Body of pancreas (tissue), 4 donors: Measurements from ENCODE around the gene UBE2E1. TPM values are rescaled to one million over a fixed set of nuclear protein-coding genes. Genes with fewer than 3 reads are reported as not detected.

ENCODE experiments used
- ATAC-seq: fragments of 150-250 bp; one replicate; pipeline ENCODE4 v1.9.1; 2016
- DNase-seq, 4 donors: peaks; one replicate each; pipeline ENCODE4 v3.0.0-alpha.2; 2019
- H3K27ac ChIP-seq, 4 donors: fragments of 200-600 bp; sonication (generic); 1 replicate in 3 of 4; 2 replicates in 1 of 4; pipeline versions ENCODE4 v1.5.1 to v1.6.1; 2016 to 2019; ENCODE audit warnings: mild to moderate bottlenecking in 1 of 4, mixed read lengths in 1 of 4, moderate library complexity in 1 of 4
- H3K27me3 ChIP-seq, 2 donors: fragments of 200-600 bp; sonication (generic); one replicate each; pipeline ENCODE4 v1.6.0; 2016; ENCODE audit warnings: mild to moderate bottlenecking in 1 of 2
- H3K36me3 ChIP-seq, 2 donors: fragments of 200-600 bp; sonication (generic); replicated peaks in 1 of 2; 2 replicates each; pipeline ENCODE4 v1.5.1; 2016; ENCODE audit warnings: low read depth in 2 of 2; ENCODE audit not compliant: insufficient read depth in 1 of 2
- H3K4me1 ChIP-seq: fragments of 200-600 bp; sonication (generic); one replicate; pipeline ENCODE4 v1.6.0; 2016
- H3K4me3 ChIP-seq, 2 donors: fragments of 200-600 bp; sonication (generic); 1 replicate in 1 of 2; 2 replicates in 1 of 2; pipeline ENCODE4 v1.5.1; 2016 to 2019
- H3K9me3 ChIP-seq, 3 donors: fragments of 200-600 bp; sonication (generic); 1 replicate in 2 of 3; 2 replicates in 1 of 3; pipeline ENCODE4 v1.5.1; 2016
- POLR2A ChIP-seq, 3 donors: fragments of 450-650 bp; IDR thresholded peaks; one replicate each; pipeline ENCODE4 v1.6.1; 2016; ENCODE audit warnings: antibody characterized with exemption in 3 of 3, mild to moderate bottlenecking in 2 of 3
- WGBS, 2 donors: methylation state at CpG; one replicate each; pipeline ENCODE4 v1.1.5; 2017; 5-methylcytosine and 5-hydroxymethylcytosine counted together
- intact Hi-C: fragments of 100-400 bp; cut with DNase I; formaldehyde crosslinking; loops from one replicate; pipeline ENCODE4 v1.15.1; 2023
- total RNA-seq, 2 donors: library from RNA; depleted of rRNA; stranded (reverse); fragments of >200 nt; gene quantifications; one replicate each; pipeline ENCODE4 v1.1.0, GENCODE V29; 2016
- TF ChIP-seq, protein P1 (sequence below), 7 experiments: fragments of 450-650 bp in 4 of 7; fragments of 200-600 bp in 3 of 7; sonication (generic) in 3 of 7; IDR thresholded peaks; one replicate each; pipeline ENCODE4 v1.5.1; 2016 to 2019; ENCODE audit warnings: antibody characterized with exemption in 7 of 7

The UBE2E1 gene
- total RNA-seq, 2 donors from 2014 or later = 21.1 to 30.9 TPM

DNA sequence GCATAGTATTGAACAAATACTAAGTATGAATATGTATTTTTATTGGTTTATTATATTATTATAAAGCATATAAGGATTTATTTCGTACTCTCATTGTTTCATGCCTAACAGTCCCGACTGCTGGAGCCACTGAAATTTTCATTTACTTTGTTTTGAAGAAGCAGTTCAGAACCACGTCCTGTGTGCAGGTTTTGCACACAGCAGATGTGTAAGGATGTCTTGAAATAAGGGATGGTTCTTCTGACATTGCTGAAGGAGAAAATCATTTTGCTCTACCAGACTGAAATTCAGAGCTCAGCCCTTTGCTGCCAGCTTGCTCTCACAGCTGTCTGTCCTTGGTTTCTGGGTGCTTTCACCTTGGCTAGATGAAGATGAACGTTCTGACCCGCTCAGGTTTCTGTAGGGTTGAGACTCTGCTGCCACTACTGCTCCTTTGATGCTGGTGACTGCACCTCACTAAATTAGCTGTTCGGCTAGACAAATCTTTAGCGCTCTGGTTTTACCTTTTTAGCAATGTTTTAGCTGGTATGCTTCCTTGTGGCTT is 54.2 kb downstream of the UBE2E1 start:
- H3K36me3 ChIP-seq = no peaks in the 10 kb centered on the region
- TF ChIP-seq, protein P1, sequence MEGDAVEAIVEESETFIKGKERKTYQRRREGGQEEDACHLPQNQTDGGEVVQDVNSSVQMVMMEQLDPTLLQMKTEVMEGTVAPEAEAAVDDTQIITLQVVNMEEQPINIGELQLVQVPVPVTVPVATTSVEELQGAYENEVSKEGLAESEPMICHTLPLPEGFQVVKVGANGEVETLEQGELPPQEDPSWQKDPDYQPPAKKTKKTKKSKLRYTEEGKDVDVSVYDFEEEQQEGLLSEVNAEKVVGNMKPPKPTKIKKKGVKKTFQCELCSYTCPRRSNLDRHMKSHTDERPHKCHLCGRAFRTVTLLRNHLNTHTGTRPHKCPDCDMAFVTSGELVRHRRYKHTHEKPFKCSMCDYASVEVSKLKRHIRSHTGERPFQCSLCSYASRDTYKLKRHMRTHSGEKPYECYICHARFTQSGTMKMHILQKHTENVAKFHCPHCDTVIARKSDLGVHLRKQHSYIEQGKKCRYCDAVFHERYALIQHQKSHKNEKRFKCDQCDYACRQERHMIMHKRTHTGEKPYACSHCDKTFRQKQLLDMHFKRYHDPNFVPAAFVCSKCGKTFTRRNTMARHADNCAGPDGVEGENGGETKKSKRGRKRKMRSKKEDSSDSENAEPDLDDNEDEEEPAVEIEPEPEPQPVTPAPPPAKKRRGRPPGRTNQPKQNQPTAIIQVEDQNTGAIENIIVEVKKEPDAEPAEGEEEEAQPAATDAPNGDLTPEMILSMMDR (IDR thresholded peaks at IDR 0.05) = no peak
- no peak for TF ChIP-seq POLR2A (IDR thresholded peaks at IDR 0.05)
- no peaks in the 10 kb centered on the region for H3K9me3 ChIP-seq
- H3K27ac ChIP-seq = no peak overlapping the region
- no peak for DNase-seq
- ATAC-seq = no peak
- intact Hi-C loops = no loop called here
- H3K4me3 ChIP-seq = no peak overlapping the region
- 88 to 91% methylated on average over 7 of the region's 7 CpGs for WGBS, 2 donors
- H3K27me3 ChIP-seq = no peaks in the 10 kb centered on the region
- peaks cover 19% of the 10 kb centered on the region for H3K4me1 ChIP-seq

DNA sequence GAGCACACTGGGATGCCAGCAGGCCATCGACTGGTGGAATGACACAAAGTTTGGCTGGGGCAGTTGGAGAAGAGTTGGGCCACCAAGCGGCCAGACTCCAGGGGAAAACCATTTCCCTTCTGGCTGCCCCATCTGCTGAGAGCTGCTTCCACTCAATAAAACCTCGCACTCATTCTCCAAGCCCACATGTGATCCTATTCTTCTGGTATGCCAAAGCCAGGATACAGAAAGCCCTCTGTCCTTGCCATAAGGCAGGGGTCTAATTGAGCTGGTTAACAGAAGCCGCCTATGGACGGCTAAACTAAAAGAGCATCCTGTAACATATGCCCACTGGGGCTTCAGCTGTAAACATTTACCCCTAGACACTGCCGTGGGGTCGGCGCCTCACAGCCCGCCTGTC is 55.9 kb downstream of the UBE2E1 start:
- no peaks in the 10 kb centered on the region for H3K36me3 ChIP-seq
- H3K9me3 ChIP-seq = no peaks in the 10 kb centered on the region
- intact Hi-C loops = no loop called here
- TF ChIP-seq, protein P1 (IDR thresholded peaks at IDR 0.05) = no peak
- TF ChIP-seq POLR2A (IDR thresholded peaks at IDR 0.05) = no peak
- H3K4me3 ChIP-seq = no peak overlapping the region
- WGBS, 2 donors = 96 to 99% methylated on average over 6 to 9 of the region's 9 CpGs
- no peaks in the 10 kb centered on the region for H3K27me3 ChIP-seq
- no peak overlapping the region for H3K27ac ChIP-seq
- DNase-seq (no peak), ATAC-seq (no peak)
- peaks cover 32% of the 10 kb centered on the region for H3K4me1 ChIP-seq

DNA sequence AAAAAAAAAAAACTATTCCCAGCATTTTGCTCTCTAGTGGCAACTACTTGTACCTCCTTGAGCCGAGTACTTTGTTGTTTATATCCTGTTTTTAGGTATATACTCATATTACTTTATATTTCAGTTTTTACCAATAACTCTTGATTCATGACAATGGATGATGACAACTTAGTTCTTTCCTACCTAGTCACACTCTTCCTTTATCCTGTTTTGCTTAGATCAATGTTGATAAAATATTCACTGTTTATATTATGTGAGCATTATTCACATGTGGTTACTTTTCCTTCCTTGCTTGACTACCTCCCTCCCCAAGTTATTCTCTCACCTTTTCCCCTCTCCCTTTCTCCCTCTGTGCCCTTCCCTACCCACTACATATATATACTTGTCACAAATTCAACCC is 57.3 kb downstream of the UBE2E1 start:
- 75 to 88% methylated on average over 1 of the region's 1 CpG for WGBS, 2 donors
- Histone ChIP-seq H3K27ac (no peak overlapping the region), H3K36me3 (no peaks in the 10 kb centered on the region), H3K27me3 (no peaks in the 10 kb centered on the region), H3K9me3 (no peaks in the 10 kb centered on the region), H3K4me3 (no peak overlapping the region), H3K4me1 (peaks cover 39% of the 10 kb centered on the region)
- TF ChIP-seq, protein P1 (IDR thresholded peaks at IDR 0.05) = no peak
- TF ChIP-seq POLR2A (IDR thresholded peaks at IDR 0.05) = no peak
- intact Hi-C loops = no loop called here
- DNase-seq = no peak
- no peak for ATAC-seq

DNA sequence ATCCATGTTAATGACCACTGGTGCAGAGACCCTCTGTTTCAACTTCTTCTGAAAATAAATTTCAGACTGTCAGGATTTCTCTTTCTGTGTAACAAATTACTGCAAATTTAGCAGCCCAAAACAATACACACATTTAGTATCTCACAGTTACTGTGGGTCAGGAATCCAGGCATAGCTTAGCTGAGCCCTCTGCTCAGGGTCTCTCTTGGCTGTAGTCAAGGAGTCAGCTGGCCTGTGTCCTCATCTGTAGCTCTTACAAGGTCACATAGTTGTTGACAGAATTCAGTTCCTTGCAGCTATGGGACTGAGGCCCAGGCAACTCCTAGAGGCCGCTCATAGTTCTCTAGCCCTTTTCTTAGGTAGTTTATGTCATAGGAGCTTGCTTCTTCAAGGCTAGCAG is 59.2 kb downstream of the UBE2E1 start:
- Histone ChIP-seq H3K36me3 (no peaks in the 10 kb centered on the region), H3K27me3 (no peaks in the 10 kb centered on the region), H3K9me3 (no peaks in the 10 kb centered on the region), H3K4me1 (peaks cover 29% of the 10 kb centered on the region), H3K27ac (no peak overlapping the region), H3K4me3 (no peak overlapping the region)
- no peak for TF ChIP-seq POLR2A (IDR thresholded peaks at IDR 0.05)
- TF ChIP-seq, protein P1 (IDR thresholded peaks at IDR 0.05) = no peak
- WGBS, 2 donors = 54 to 60% methylated on average over 1 of the region's 1 CpG
- DNase-seq (peak in 3 of 4 donors; percentile 12 to 38 (median 23)), ATAC-seq (peak; percentile 56)
- intact Hi-C loops = no loop called here
